Heart left ventricle (tissue), 16 donors: ENCODE results near the gene PSTPIP1. TPM values are rescaled to one million over a fixed set of nuclear protein-coding genes. Genes with fewer than 3 reads are reported as not detected.

ENCODE experiments used
- ATAC-seq, 4 donors: fragments of 200-7000 bp; cut with Tn5 transposase; one replicate each; pipeline ENCODE4 v1.9.1; 2020 to 2022; ENCODE audit warnings: moderate library complexity in 4 of 4, mild to moderate bottlenecking in 3 of 4, moderate number of reproducible peaks in 1 of 4
- DNase-seq, 5 donors: peaks; one replicate each; pipeline ENCODE4 v3.0.0-alpha.2; 2020
- H3K27ac ChIP-seq, 12 donors: fragments of 200-600 bp; sonication (generic) in 4 of 12; one replicate each; pipeline versions ENCODE4 v1.5.0 to v1.8.0; 2016 to 2022; ENCODE audit warnings: mild to moderate bottlenecking in 2 of 12
- H3K27me3 ChIP-seq, 9 donors: fragments of 200-600 bp; sonication (generic) in 2 of 9; one replicate each; pipeline versions ENCODE4 v1.5.1 to v1.8.0; 2016 to 2022; ENCODE audit warnings: mild to moderate bottlenecking in 3 of 9
- H3K36me3 ChIP-seq, 9 donors: fragments of 200-600 bp; sonication (generic) in 2 of 9; one replicate each; pipeline versions ENCODE4 v1.5.0 to v1.8.0; 2018 to 2022; ENCODE audit warnings: mild to moderate bottlenecking in 2 of 9
- H3K4me1 ChIP-seq, 12 donors: fragments of 200-600 bp; sonication (generic) in 4 of 12; one replicate each; pipeline versions ENCODE4 v1.5.0 to v1.8.0; 2016 to 2022; ENCODE audit warnings: mild to moderate bottlenecking in 3 of 12
- H3K4me3 ChIP-seq, 12 donors: fragments of 200-600 bp; sonication (generic) in 4 of 12; one replicate each; pipeline versions ENCODE4 v1.5.0 to v1.8.0; 2017 to 2022; ENCODE audit warnings: mild to moderate bottlenecking in 9 of 12, moderate library complexity in 4 of 12
- H3K9me3 ChIP-seq, 12 donors: fragments of 200-600 bp; sonication (generic) in 4 of 12; one replicate each; pipeline versions ENCODE4 v1.5.0 to v1.8.0; 2016 to 2022; ENCODE audit warnings: mild to moderate bottlenecking in 1 of 12
- CTCF ChIP-seq, 12 donors: fragments of 200-600 bp; sonication (generic) in 4 of 12; IDR thresholded peaks; one replicate each; pipeline versions ENCODE4 v1.5.0 to v1.8.0; 2018 to 2022; ENCODE audit warnings: antibody characterized with exemption in 12 of 12, mild to moderate bottlenecking in 5 of 12
- POLR2A ChIP-seq, 2 donors: fragments of 450-650 bp; IDR thresholded peaks; one replicate each; pipeline ENCODE4 v1.6.1; 2017; ENCODE audit warnings: antibody characterized with exemption in 2 of 2, mild to moderate bottlenecking in 2 of 2, moderate library complexity in 2 of 2
- WGBS, 4 donors: extraction: QIAGEN DNeasy Blood & Tissue Kit in 2 of 4; methylation state at CpG; one replicate each; pipeline versions ENCODE4 v1.1.5 to v1.1.7; 2013 to 2018; 5-methylcytosine and 5-hydroxymethylcytosine counted together
- intact Hi-C, 10 donors: fragments of 100-400 bp; cut with DNase I; formaldehyde crosslinking; loops; one replicate each; pipeline versions ENCODE4 v1.11.1 to v1.14.2; 2022
- polyA plus RNA-seq, 2 donors: library from polyadenylated mRNA; stranded (reverse); fragments of 200-250 nt; gene quantifications; one replicate each; pipeline ENCODE4 v1.2.3, GENCODE V29; 2013
- total RNA-seq, 9 donors: library from RNA; depleted of rRNA in 2 of 9; stranded (reverse); fragments of >200 nt in 2 of 9; fragmentation: NEBNext Ultra II Directional in 3 of 9; extraction: Animal tissue kit (Norgen Biotek cat#: 25700) in 3 of 9; gene quantifications; one replicate each; pipeline versions ENCODE4 v1.1.0 to v1.2.4, GENCODE V29; 2016 to 2023
- donor health status: ischemic (EF 13 %, LVEDD 7.1; RV severe dilation, severe dysfunction).
- donor health status: healthy with polysubstance abuse.
- donor health status: DM: no; HTN: yes; CAD: no.
- donor health status: DM: no; HTN: no; CAD: no.
- donor health status: ischemic (EF 25% LVEDD 6.9; RV normal size, moderate dysfunction).
- donor health status: ischemic (EF 25% LVEDD 5.7; RV mildly dilated, moderate dysfunction).
- donor health status: healthy.
- donor health status: DM: yes; HTN: yes; CAD: no.
- donor health status: ischemic (EF 35%, LVEDD 5.7; RV mildly dilated, moderate dysfunction).
- donor health status: nonischemic (EF 11% LVEDD 7.7; RV severe dilation, severe dysfunction).
- donor health status: DM: yes; HTN: yes; CAD: no.
- donor health status: PGD.
- donor health status: ischemic (EF 29% LVEDD 5.4; RV normal size, mild dysfunction).
- donor health status: nonischemic (EF 23%, LVEDD 6.1; RV moderate dilation, normal function).

The PSTPIP1 gene
- total and polyA plus RNA-seq, 11 donors, result 1.3 to 17.2 (median 2.9) TPM

DNA sequence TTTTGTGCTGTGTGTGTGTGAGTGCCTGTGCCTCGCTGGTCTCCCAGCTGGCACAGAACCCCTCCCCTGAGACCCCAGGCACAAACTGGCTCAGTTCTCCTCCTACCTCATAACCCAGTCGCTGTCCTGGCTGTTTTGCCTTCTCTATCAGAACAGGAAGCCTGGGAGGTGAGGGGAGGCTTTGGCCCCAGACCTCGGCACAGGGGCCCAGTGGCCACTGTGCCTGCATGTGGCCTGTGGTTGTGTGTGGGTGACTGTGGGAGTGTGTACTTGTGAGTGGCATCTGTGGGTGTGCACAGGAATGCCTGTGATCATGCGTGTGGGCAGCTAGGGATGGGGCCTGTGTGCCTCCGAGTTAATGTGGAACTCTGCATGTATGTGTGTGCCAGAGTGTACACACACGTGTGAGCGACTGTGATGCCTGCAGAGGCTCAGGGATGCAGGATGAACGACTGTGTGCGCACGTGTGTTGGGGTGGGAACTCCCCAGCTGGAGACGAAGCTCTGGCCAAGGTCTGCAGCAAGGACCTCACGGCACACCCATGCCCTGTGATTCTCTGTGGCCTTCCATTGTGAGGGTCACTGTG is 32.3 kb downstream of the PSTPIP1 start:
- Histone ChIP-seq H3K36me3 (peaks cover 0 to 40% (median 0%) of the 10 kb centered on the region in 9 donors), H3K9me3 (no peaks in the 10 kb centered on the region), H3K27ac (no peak overlapping the region), H3K27me3 (peaks cover 0 to 7% (median 0%) of the 10 kb centered on the region in 9 donors), H3K4me3 (no peak overlapping the region), H3K4me1 (peaks cover 0 to 20% (median 8%) of the 10 kb centered on the region in 12 donors)
- ATAC-seq (no peak), DNase-seq (peak in 3 of 5 donors; percentile 14 to 52 (median 15))
- no peak for TF ChIP-seq POLR2A (IDR thresholded peaks at IDR 0.05)
- TF ChIP-seq CTCF (IDR thresholded peaks at IDR 0.05), result no peak
- 82 to 90% (median 86%) methylated on average over 11 to 12 of the region's 12 CpGs for WGBS, 4 donors
- intact Hi-C loops, result loop anchor here in 5 of 10 donors (10.0 kb wide), 1 partner anchor 518 kb away; no protein-coding TSS in a partner anchor

DNA sequence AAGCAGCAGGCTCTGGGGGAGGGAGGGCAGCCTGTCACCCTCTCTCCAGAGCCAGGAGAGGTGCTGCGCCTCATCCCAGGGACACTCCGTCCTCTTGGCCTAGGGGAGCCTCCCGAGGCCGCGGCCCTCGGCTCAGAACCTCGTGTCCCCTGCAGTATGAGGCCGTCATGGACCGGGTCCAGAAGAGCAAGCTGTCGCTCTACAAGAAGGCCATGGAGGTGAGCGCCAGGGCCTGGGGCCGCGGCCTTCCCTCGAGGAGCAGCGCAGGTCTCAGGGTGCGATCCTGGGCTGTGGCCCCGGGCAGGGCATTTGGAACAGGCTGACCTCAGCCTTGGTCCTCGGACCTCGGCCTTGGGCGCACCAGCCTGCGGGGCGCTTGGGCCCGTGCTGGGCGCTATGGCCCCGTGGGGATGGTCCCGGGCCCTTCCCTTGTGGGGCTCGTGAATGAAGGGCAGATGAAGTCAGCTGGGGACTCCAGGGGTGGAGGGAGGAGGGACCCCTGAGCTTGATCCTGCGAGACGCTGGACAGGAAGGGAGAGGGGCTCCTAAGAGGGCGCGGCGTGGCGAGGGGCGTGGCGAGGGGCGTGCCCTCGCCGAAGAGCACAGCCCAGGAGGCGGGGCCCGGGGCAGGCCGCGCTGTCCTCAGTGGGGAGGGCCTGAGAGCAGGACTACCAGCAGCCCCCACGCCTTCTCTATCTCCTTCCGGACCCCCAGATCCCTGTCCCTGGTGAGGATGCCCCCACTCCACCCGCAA is 32.9 kb downstream of the PSTPIP1 start:
- peaks cover 0 to 7% (median 0%) of the 10 kb centered on the region in 9 donors for H3K27me3 ChIP-seq
- H3K27ac ChIP-seq, result no peak overlapping the region
- DNase-seq, result peak in 4 of 5 donors; percentile 25 to 68 (median 30)
- no peaks in the 10 kb centered on the region for H3K9me3 ChIP-seq
- H3K4me1 ChIP-seq, result peaks cover 0 to 20% (median 6%) of the 10 kb centered on the region in 12 donors
- intact Hi-C loops, result loop anchor here in 5 of 10 donors (10.0 kb wide), 1 partner anchor 517 kb away; no protein-coding TSS in a partner anchor
- peak in 3 of 4 donors; percentile 33 to 61 (median 34) for ATAC-seq
- no peak for TF ChIP-seq CTCF (IDR thresholded peaks at IDR 0.05)
- TF ChIP-seq POLR2A (IDR thresholded peaks at IDR 0.05), result no peak
- 35 to 48% (median 45%) methylated on average over 18 to 45 of the region's 45 CpGs for WGBS, 4 donors
- H3K36me3 ChIP-seq, result peaks cover 0 to 46% (median 0%) of the 10 kb centered on the region in 9 donors
- peak overlapping the region in 10 of 12 donors; percentile 24 to 49 (median 36) for H3K4me3 ChIP-seq

DNA sequence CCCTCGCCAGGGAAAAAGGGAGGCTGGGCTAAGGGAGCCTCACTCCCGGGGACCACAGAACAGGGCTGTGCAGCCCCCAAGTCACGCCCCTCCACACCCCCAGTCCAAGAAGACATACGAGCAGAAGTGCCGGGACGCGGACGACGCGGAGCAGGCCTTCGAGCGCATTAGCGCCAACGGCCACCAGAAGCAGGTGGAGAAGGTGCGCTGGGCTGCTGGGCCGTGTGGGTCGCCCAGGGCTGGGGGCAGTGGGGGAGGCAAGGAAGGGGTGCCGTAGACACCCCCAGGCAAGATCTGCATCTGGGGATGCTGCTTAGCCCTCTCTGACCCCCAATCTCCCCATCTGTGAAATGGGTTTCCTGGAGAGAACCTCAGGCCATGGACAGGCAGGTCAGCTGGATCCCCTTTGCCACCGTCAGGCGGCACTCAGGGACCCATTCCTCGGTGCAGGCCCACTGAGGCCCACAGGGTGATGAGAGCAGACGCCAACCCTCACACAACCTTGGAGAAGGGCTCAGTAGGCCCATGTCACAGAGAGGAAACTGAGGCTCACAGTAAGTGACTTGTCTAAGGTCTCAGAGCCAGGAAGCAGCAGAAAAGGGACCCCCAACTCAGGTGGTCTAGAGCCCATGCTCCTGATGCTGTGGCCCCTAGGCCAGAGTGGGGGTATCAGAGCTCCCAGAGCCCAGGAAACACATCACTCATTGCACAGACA is 33.7 kb downstream of the PSTPIP1 start:
- DNase-seq (peak in 3 of 5 donors; percentile 17 to 33 (median 18)), ATAC-seq (no peak)
- H3K4me3 ChIP-seq, result peak overlapping the region in 10 of 12 donors; percentile 24 to 49 (median 36)
- intact Hi-C loops, result loop anchor here in 5 of 10 donors (10.0 kb wide), 1 partner anchor 516 kb away; no protein-coding TSS in a partner anchor
- 38 to 55% (median 46%) methylated on average over 18 to 22 of the region's 22 CpGs for WGBS, 4 donors
- TF ChIP-seq POLR2A (IDR thresholded peaks at IDR 0.05) (no peak), CTCF (IDR thresholded peaks at IDR 0.05) (no peak)
- no peak overlapping the region for H3K27ac ChIP-seq
- H3K27me3 ChIP-seq, result peaks cover 0 to 7% (median 0%) of the 10 kb centered on the region in 9 donors
- H3K4me1 ChIP-seq, result peaks cover 0 to 20% (median 6%) of the 10 kb centered on the region in 12 donors
- H3K9me3 ChIP-seq, result no peaks in the 10 kb centered on the region
- peaks cover 0 to 49% (median 0%) of the 10 kb centered on the region in 9 donors for H3K36me3 ChIP-seq
